ENCODE measurements around the gene YPEL3. TPM values are rescaled to one million over a fixed set of nuclear protein-coding genes. Genes with fewer than 3 reads are reported as not detected.
A peak's percentile ranks its signal among the peaks of the same experiment; 100 is the strongest.

YPEL3 gene
- total and polyA plus RNA-seq, 2 experiments from 2014 or later: 20.1 to 82.1 TPM

GRCh38 chr16:30054959-30055553, 41.0 kb downstream of the YPEL3 start:
- no peak overlapping the region for H2AFZ ChIP-seq
- H3K27ac ChIP-seq: no peak overlapping the region
- H3K4me3 ChIP-seq: no peak overlapping the region
- H3K9me3 ChIP-seq (ENCODE audit: low read depth): no peaks in the 10 kb centered on the region
- WGBS (ENCODE audit: low lambda C conversion rate, missing lambda C conversion rate): 31% methylated on average over 10 of the region's 10 CpGs
- no peak for TF ChIP-seq EZH2 (IDR thresholded peaks at IDR 0.05; ENCODE audit: borderline replicate concordance)
- TF ChIP-seq CTCF (IDR thresholded peaks at IDR 0.05; ENCODE audit: poor library complexity): peak; percentile 40
- no peak overlapping the region for H3K4me2 ChIP-seq
- DNase-seq (ENCODE audit: low spot score): no peak
- H3K79me2 ChIP-seq: no peaks in the 10 kb centered on the region
- no peaks in the 10 kb centered on the region for H3K9me2 ChIP-seq (replicated peaks; ENCODE audit: insufficient read depth)
- H4K20me1 ChIP-seq (ENCODE audit: insufficient read depth, poor library complexity, severe bottlenecking): no peaks in the 10 kb centered on the region
- H3K4me1 ChIP-seq (ENCODE audit: insufficient read depth): peaks cover 6% of the 10 kb centered on the region
- H3K27me3 ChIP-seq: no peaks in the 10 kb centered on the region
- H3K36me3 ChIP-seq (replicated peaks; ENCODE audit: insufficient read depth, low read depth): no peaks in the 10 kb centered on the region

- 73% methylated on average over 8 of the region's 8 CpGs for WGBS (ENCODE audit: low lambda C conversion rate, missing lambda C conversion rate)
- Histone ChIP-seq H2AFZ (no peak overlapping the region), H3K79me2 (no peaks in the 10 kb centered on the region), H3K4me3 (no peak overlapping the region), H3K9me2 (replicated peaks; ENCODE audit: insufficient read depth) (no peaks in the 10 kb centered on the region), H3K9me3 (ENCODE audit: low read depth) (no peaks in the 10 kb centered on the region), H3K4me2 (peak overlapping the region; percentile 87), H3K27ac (no peak overlapping the region), H4K20me1 (ENCODE audit: insufficient read depth, poor library complexity, severe bottlenecking) (no peaks in the 10 kb centered on the region), H3K36me3 (replicated peaks; ENCODE audit: insufficient read depth, low read depth) (no peaks in the 10 kb centered on the region), H3K4me1 (ENCODE audit: insufficient read depth) (peaks cover 6% of the 10 kb centered on the region), H3K27me3 (no peaks in the 10 kb centered on the region)
- no peak for DNase-seq (ENCODE audit: low spot score)
- TF ChIP-seq CTCF (IDR thresholded peaks at IDR 0.05; ENCODE audit: poor library complexity): no peak
- TF ChIP-seq EZH2phosphoT487 (IDR thresholded peaks at IDR 0.05; ENCODE audit: low read depth, severe bottlenecking, unreplicated experiment): no peak
- no peak for TF ChIP-seq EZH2 (IDR thresholded peaks at IDR 0.05; ENCODE audit: borderline replicate concordance)
Observed at GRCh38 chr16:30054451-30054850, 41.6 kb downstream of the YPEL3 start.

GRCh38 chr16:30053376-30054015, 42.5 kb downstream of the YPEL3 start:
- Histone ChIP-seq H4K20me1 (ENCODE audit: insufficient read depth, poor library complexity, severe bottlenecking) (no peaks in the 10 kb centered on the region), H3K4me3 (peak overlapping the region; percentile 79), H3K9me3 (ENCODE audit: low read depth) (no peaks in the 10 kb centered on the region), H3K36me3 (replicated peaks; ENCODE audit: insufficient read depth, low read depth) (no peaks in the 10 kb centered on the region), H3K27ac (peak overlapping the region; percentile 18), H3K9me2 (replicated peaks; ENCODE audit: insufficient read depth) (no peaks in the 10 kb centered on the region), H3K79me2 (no peaks in the 10 kb centered on the region), H2AFZ (peak overlapping the region; percentile 36), H3K4me1 (ENCODE audit: insufficient read depth) (peaks cover 6% of the 10 kb centered on the region), H3K4me2 (peak overlapping the region; percentile 87), H3K27me3 (no peaks in the 10 kb centered on the region)
- no peak for TF ChIP-seq EZH2phosphoT487 (IDR thresholded peaks at IDR 0.05; ENCODE audit: low read depth, severe bottlenecking, unreplicated experiment)
- TF ChIP-seq EZH2 (IDR thresholded peaks at IDR 0.05; ENCODE audit: borderline replicate concordance): no peak
- no peak for TF ChIP-seq CTCF (IDR thresholded peaks at IDR 0.05; ENCODE audit: poor library complexity)
- 13% methylated on average over 17 of the region's 19 CpGs for WGBS (ENCODE audit: low lambda C conversion rate, missing lambda C conversion rate)
- no peak for DNase-seq (ENCODE audit: low spot score)

Measured in hepatocyte (in vitro differentiated cells).